AG09319 (cell line): Measurements from ENCODE around the gene FAM120B.
"Not testable (repeated sequence)": the region's sequence is repeated elsewhere in the genome, so short reads cannot be mapped to it uniquely, and the experiment has no call there.

Experiments
- DNase-seq: peaks from one replicate; pipeline ENCODE4 v3.0.0-alpha.2; 2010; ENCODE audit warnings: low read depth; ENCODE audit errors: extremely low read depth
- TF ChIP-seq, protein P1 (sequence below): IDR thresholded peaks from 2 replicates; pipeline ENCODE4 v1.5.1; 2011; ENCODE audit warnings: low read depth, mild to moderate bottlenecking, inconsistent platforms, low read length, moderate library complexity

Gene FAM120B

DNA sequence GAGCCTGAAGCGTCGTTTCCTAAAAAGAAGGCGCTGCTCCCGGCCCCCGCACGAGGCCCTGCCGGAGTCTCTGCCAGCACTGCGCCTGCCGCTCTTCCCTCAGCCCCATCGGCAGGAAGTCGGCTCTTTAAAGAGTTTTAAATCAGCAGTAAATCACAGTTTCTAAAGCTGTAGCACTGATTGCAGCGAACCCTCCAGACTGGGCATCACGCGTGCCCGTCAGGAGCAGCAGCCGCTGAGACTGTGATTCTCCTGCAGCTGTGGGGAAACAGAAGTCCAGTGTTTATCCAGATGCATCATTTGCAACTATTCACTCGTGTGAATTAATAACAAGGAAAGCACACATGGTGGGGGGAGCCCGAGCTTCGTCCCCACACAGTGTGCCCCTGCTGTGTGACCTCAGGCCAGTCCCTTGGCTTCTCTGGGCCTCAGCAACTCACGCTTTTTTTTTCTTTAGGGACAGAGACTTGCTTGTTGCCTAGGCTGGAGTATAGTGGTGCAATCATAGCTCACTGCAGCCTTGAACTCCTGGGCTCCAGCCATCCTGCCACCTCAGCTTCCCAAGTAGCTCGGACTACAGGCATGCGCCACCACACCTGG lies 44.0 kb upstream of the FAM120B start:
- TF ChIP-seq, protein P1, sequence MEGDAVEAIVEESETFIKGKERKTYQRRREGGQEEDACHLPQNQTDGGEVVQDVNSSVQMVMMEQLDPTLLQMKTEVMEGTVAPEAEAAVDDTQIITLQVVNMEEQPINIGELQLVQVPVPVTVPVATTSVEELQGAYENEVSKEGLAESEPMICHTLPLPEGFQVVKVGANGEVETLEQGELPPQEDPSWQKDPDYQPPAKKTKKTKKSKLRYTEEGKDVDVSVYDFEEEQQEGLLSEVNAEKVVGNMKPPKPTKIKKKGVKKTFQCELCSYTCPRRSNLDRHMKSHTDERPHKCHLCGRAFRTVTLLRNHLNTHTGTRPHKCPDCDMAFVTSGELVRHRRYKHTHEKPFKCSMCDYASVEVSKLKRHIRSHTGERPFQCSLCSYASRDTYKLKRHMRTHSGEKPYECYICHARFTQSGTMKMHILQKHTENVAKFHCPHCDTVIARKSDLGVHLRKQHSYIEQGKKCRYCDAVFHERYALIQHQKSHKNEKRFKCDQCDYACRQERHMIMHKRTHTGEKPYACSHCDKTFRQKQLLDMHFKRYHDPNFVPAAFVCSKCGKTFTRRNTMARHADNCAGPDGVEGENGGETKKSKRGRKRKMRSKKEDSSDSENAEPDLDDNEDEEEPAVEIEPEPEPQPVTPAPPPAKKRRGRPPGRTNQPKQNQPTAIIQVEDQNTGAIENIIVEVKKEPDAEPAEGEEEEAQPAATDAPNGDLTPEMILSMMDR, result no peak
- no peak for DNase-seq

DNA sequence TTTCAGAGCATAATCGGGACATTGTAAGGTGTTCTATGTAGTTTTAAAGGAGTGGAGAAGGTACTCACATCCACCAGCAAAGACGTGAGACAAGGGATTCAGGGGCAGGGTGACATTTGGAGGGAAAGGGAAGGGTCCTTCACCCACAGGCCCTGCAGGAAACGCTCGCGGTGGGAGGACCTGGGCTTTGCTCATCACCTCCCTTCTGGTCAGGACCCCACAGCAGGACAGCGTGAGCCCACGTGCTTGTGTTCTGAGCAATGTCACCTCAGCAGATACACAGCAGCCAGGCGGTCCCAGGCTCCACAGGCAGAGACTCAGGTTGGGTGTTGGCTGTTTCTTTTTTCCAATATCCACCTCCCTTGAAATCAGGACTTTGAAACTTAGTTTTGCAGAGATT lies 43.1 kb upstream of the FAM120B start:
- TF ChIP-seq, protein P1, result no peak
- no peak for DNase-seq

DNA sequence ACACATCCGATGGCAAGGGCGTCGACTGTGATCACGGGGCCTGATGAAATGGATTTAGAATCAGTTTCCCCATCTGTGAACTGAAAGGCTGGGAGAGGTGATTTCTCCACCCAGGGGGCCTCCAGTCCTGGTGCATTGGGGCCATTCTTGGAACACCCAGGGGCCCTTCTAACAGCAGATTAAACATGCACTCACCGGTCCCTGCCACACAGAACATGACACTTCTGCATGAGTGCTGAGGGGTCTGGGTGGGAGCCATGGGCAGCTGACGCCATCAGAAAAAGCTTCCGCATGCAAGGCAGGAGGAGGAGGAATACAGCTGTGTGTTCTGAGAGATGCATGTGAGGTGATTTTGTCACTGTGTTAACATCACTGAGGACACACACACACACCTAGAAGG lies 42.5 kb upstream of the FAM120B start:
- TF ChIP-seq, protein P1, result no peak
- no peak for DNase-seq

DNA sequence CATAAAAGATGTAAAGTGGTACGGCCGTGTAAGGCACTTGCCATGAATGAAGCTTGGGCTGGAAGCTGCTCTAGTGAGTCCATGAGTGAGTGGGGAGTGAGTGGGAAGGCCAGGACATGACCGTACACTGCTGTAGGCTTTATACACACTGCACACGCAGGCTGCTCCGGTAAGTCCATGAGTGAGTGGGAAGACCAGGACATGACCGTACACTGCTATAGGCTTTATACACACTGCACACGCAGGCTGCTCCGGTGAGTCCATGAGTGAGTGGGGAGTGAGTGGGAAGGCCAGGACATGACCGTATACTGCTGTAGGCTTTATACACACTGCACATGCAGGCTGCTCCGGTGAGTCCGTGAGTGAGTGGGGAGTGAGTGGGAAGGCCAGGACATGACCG lies 41.9 kb upstream of the FAM120B start:
- DNase-seq, result not testable (repeated sequence)

DNA sequence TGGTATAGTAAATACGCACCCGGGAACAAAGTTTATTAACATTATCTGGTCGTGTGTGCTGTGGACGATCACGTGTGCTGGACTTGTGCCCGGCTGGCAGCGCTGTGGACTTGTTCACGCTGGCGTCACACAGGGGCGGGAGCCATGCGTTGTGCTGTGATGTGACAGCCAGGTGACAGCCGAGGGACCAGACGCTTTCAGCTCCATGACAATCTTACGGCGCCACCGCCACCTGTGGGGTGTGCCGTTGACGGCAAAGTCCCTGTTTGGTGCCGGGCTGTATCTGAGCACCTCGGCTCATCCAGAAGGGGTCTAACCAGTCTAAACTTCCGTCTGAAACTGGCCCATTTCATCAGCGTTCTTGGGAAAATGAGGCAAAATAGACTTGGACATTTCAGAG lies 40.9 kb upstream of the FAM120B start:
- TF ChIP-seq, protein P1, result no peak
- no peak for DNase-seq

DNA sequence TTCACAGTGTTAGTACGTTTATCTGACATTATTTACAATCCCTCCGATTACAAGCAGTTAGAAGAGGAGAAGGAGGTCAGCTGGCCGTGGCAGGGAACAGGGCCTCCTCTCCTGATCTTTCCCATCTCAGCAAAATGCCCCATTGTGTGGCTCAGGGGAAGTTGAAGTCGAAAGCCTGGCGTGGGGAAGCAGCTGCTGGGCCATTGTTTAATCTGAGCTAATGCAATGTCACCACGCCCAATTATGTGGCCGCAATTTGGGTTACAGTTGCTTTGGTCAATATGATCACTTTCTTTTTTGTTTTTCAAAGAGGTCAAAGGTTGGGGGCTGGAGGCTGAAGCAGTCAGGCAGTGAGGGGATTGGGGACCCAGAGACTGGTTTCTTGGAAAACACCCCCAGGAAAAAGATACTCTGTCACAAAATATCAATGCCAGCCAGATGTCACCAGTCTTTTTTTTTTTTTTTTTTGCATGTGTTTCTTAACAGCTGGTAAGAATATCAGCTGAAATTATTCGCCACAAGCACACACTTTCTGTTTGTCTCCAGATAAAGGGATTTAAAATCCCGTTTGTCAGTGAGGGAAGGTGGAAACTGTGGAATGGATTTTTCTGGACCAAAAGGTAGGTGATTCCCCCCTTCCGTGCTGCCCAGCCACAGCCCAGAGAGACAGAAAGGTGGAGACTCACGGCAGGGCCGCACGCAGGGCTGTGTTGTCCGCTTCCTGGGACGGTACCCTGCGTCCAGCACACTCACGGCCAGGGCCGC lies 40.3 kb upstream of the FAM120B start:
- DNase-seq, result no peak
- TF ChIP-seq, protein P1, result no peak

DNA sequence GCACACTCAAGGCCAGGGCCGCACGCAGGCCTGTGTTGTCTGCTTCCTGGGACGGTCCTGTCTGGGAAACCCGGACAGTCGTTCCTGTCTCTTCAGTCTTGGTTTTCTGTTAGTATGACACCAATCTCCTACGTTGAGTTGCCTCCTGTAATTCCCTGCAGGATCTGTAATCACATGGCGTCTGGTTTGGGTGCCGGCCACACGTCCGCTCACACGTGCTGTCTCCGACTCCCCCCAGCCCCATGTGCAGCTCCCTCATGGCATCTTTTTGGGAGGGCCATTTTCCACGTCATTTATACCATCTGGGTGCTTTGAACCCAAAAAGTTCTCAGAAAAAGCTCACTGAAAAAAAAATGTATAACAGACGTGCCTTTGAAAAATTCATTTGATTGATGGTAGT lies 38.9 kb upstream of the FAM120B start:
- TF ChIP-seq, protein P1, result no peak
- no peak for DNase-seq
